ENCODE data around the gene BRPF3.

The BRPF3 gene

DNA sequence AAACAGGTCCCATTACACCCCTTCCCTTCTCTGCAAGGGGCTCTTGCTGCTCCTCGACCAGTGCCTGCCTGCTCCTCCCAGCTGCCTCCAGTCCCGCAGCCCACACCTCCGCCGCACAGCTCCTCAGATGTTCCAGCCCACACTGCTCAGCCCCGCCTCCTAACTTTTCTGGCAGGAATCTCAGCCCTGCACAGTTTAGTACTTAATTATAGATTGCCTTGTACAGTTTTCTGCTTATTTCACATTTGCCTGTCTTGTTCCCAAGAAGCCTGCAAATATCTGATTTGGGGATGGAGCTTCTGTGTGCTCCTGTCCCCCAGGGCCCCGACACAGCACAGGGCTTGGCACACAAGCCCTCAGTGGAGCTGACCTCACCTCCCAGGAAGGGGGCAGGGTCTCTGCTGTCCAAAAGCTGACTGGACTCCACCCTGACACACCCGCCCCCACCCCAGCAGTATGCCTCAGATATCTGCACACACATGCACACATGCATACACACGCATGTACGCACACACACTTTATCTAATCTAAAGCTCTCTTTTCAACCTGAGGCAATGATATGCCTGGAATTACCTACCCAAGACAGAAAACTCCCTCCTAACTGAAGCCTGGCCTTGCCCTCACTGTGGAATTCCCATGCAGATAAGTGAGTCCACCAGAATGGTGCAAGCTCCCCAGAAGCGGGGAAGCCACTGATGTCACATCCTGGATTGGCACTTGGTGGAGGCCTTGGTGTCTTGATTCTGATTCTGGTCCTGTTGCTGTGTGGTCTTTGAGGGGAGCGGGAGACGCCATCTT, 72.1 kb downstream of the BRPF3 start:
- DNase-seq (ENCODE audit: low read depth): no peak

DNA sequence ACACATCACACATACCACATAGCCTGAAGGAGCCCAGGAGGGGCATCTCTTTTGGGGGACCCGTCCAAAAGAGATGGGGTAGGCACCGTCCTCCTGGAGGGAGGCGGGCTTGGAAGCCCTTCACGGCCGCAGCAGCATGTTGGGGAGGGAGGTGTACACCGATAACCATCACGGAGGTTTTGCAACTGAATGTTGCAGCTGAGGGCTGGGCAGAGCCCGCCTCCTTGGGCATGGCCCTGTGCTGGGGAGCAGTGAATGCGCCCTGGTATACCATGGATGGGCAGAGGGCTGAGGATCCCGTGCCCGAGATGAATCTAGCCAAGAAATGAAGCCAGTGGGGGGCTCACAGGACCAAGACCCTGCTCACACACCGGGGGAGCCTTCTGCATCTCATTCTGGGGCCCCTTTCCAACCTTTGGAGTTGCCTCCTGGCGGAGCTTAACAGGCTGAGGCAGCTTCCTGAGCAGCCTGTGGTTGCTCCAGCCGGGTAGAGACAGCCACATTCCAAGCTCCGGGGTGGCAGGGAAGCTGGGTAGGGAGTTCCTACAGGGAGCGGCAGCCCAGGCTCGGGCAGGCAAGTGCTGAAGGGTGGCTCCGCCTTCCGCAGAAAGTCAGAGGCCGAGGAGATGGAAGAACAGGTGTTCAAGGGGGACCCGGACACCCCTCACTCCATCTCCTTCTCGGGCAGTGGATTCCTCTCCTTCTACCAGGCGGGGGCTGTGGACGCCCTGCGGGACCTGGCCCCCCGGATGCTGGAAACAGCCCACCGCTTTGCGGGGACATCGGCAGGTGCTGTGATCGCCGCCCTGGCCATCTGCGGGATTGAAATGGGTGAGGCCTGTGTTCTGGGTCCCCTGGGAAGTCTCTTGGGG, 73.5 kb downstream of the BRPF3 start, which contains the start of gene PNPLA1:
PNPLA1 (plus strand) TSS at position 227 of the 872 bp plus-strand sequence; CDS start at position 627, 400 bp downstream.
- DNase-seq (ENCODE audit: low read depth): no peak

DNA sequence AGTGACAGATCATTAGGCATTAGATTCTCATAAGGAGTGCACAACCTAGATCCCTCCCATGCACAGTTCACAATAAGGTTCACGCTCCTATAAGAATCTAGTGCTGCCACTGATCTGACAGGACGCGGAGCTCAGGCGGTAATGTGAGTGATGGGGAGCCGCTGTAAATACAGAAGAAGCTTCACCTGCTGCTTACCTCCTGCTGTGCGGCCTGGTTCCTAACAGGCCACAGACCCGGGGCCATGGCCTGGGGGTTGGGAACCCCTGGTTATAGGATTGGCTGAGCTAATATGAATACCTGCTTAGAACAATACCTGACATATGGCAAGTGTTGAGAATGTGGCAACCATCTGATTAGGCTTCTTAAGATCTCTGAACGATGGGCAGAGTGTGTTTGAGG, 75.7 kb downstream of the BRPF3 start:
- no peak for DNase-seq (ENCODE audit: low read depth)

DNA sequence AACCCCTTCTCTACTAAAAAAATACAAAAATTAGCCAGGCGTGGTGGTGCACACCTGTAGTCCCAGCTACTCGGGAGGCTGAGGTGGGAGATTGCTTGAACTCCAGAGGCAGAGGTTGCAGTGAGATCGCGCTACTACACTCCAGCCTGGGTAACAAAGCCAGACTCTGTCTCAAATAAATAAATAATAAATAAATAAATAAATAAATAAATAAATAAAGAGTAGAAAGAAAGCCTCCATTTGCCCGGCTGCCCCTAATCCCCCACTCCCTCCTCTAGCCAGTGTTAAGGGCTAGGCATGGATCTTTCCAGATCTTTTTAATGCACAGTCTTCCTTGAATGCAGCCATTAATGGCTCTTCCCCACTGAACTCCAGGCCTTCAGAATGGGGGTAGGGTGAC, 76.5 kb downstream of the BRPF3 start:
- DNase-seq (ENCODE audit: low read depth): no peak

DNA sequence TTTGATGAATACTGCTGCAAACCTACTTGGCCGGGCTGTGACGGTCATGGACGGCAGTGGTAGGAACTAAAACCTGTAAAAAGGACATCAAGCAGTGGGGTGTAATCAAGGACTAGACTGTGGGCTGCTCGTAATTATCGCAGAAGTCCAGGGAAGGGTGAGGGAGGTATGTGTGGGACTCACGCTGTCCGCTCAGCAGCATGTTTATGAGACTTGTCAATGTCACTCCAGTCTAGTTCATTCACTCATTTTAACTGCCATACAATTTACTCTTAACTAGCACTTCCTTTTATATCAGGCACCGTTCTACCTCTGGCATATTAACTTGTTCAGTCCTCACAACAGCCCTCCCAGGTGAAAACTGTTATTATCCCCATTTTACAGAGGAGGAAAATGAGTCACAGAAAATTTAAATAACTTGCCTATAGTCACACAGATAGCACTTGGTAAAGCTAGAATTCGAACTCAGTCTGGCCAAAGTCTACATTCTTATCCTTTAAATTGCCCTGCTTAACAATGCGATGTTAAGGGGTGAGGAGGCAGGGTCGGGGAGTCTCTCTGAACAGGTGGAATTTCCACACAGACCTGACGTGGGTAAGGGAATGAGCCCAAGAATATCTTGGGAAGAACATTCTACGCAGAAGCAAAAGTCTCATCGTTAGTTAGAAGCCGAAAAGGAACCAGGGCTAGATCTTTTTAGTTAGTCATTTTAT, 77.4 kb downstream of the BRPF3 start:
- no peak for DNase-seq (ENCODE audit: low read depth)

DNA sequence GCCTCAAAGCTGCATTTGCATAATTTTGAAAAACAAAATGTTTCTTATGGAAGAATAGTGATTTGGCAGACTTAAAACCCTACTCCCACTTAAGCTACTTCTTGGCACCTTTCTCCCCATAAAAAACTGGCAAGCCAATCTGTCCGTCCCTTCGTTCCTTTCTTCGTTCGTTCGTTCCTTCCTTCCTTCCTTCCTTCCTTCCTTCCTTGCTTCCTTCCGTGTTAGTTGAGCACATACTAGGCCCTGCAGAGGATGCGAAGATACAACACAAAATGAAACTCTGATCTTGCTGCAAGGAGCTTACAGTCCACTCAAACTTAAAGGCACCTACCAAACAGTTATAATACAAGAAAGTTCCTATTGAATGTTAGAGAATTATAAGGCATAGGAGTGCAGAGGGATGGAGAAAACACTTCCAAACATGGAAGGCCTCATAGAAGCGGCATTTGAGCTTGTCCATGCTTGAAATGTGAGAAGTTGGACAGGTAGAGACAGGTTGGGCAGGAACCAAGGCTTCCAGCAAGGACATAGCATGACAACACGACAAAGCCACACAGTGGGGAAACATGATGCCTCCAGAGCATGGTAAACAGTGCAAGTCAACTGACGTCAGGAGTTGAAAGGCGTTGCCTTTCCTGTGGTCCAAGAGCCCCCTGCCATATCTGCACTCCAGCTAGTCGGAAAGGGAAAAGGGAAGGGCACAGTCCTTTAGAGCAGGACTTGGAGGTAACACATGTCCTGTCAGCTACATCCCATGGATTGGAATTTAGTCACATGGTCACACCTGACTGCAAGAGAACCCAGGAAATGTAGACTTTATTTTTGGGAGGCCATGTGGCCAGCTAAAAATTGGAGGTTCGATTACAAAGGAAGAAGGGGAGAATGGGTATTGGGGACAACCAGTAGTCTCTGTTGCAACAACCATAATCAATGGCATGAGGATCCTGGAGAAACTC, 80.3 kb downstream of the BRPF3 start:
- no peak for DNase-seq (ENCODE audit: low read depth)

DNA sequence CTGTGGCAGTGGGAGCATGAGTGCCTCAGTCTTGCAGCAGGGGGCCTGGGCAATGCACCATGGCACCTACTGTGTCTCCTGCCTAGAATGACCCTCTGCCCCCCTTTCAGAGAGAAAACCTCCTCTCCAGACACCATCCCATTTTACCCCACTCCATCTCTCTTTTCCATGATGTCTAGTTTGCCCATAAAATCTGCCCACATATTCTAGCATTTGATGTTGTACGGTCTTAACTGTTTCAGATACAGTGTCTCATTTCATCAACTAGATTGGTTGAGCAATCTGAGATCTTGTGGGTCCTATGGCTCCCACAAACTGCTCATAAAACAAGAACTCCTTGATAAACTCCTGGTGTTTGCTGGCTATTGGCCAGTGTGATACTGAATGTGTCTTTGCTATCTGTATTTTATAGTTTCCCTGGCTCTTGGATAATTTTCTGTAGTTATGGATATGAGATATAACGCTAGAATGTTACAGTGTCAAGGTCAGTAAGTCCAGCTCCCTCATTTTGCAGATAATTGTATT, 81.5 kb downstream of the BRPF3 start:
- no peak for DNase-seq (ENCODE audit: low read depth)

DNA sequence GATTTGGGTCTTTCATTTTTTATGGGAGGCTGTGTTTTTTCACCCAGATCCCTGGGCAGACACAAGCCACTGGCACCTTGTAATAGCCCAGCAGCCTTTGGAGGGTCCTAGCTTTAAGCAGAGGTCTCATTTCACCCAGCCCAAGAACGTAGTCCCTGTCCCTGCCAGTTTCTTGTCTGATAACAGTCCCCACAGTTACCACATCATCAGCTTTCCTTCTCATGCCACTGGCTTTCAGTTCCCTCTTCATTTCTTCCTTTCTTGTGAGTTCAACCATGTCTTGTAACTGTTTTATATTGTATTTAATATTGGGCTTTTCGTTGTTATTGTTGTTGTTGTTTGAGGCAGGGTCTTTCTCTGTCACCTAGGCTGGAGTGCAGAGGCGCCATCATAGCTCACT, 83.9 kb downstream of the BRPF3 start:
- DNase-seq (ENCODE audit: low read depth): no peak

DNA sequence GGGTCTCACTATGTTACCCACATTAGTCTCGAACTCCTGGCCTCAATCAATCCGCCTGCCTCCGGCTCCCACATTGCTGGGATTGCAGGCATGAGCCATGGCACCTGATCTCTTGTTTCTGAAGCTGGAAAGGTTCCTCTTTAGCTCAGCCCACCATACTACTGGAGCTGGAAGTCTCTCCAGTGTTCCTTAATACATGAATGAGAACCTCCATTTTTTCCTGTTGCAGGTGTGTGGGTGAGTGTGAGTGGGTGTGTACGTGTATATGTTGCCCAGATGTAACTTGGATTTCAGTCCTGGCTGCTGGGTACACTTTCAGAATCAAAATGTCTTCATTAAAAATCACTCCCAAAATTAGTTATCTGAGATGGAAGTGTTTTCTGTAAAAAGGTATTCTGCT, 84.4 kb downstream of the BRPF3 start:
- no peak for DNase-seq (ENCODE audit: low read depth)
